Pulmonary artery endothelial cell (primary cell): ENCODE data around the gene MSRB3. TPM values are rescaled to one million over a fixed set of nuclear protein-coding genes. Genes with fewer than 3 reads are reported as not detected.
A peak's percentile ranks its signal among the peaks of the same experiment; 100 is the strongest.

Experiments
- DNase-seq: peaks from one replicate; pipeline ENCODE4 v3.0.0-alpha.2; 2011; ENCODE audit warnings: low read depth, low spot score
- total RNA-seq: library from RNA; depleted of rRNA; stranded (reverse); fragments of >200 nt; gene quantifications from 2 replicates; pipeline ENCODE4 v1.2.3, GENCODE V29; 2014

Gene MSRB3
- total RNA-seq, 1 donor from 2014 or later: 42.1 TPM

- no peak for DNase-seq
These were observed 113.2 kb downstream of the MSRB3 start for GRCh38 chr12:65391711-65392110.

DNA sequence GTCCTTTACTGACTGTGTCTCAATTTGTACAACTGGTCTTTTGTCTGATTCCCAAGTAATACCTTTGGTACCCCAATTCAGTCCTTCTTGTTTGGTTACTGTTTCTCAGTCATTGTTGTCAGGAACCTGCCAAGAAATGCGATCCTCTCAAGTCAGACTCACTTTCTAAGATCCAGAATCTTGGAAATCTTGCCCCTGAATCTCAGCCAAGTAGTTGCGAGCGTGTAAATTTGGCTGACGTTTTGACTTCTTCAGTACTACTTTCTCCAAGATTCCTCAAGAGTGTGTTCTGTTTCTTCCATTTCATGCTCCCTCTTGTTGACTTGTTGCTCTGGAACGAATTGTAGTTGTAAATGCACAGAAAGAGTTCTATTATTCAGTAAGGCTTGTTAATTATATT is 114.0 kb downstream of the MSRB3 start:
- DNase-seq: no peak

- no peak for DNase-seq
These were observed 124.7 kb downstream of the MSRB3 start for GRCh38 chr12:65403188-65403587.

GRCh38 chr12:65407388-65408149 is 129.1 kb downstream of the MSRB3 start:
- no peak for DNase-seq

DNA sequence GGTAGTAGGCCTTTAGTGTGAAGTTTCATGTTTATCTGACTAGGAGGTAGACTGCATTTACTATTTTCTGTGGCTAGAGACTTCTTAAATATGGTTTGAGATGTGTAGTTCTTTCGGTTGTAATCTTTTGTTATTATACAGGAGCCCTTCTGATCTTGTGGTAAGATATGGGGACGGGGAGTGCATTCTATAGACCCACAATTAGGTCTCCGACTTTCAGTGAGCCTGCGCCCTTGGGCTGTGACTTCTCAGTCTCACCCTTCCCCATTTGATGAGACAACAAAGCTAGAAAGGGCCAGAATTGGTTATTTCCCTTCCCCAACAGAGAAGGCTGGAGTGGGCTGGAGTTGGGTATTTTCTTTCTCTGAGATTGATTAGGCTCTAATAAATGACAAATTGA is 130.0 kb downstream of the MSRB3 start:
- DNase-seq: no peak

DNA sequence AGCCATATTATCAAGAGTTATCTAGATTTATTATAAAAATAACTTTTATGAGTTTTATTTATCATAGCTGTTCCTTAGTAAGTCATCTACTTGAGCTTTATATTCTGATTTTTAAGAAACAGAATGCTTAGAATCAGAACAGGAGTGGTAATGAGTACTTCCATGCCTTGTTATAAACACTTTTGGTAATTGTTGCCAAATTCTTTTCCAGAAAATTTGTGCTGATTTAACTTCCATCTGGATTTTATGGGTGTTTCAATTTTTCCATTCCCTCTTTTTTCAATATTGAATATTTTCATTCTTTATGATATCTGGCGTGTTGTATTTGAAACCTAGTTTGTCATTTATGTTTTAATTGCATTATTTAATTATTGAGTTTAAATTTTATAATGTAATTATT is 131.2 kb downstream of the MSRB3 start:
- DNase-seq: no peak

DNA sequence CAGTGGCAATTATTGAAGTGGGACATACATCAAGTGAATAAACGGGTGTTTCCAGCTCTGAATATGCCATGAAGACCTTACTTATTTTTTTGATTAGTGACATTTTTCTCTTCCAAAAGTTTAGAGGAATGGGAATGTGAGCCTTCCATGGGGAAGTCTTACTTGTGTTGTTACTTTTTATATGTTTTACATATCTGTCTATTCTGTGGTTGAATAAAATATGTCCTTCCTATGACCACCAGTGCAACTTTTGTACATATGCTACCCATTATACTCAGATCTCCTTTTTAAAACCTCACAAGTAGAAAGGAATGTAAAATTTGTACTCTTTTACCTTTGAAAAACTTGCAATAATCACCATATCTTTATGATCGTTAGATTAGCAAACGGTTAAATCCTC is 132.7 kb downstream of the MSRB3 start:
- no peak for DNase-seq

DNA sequence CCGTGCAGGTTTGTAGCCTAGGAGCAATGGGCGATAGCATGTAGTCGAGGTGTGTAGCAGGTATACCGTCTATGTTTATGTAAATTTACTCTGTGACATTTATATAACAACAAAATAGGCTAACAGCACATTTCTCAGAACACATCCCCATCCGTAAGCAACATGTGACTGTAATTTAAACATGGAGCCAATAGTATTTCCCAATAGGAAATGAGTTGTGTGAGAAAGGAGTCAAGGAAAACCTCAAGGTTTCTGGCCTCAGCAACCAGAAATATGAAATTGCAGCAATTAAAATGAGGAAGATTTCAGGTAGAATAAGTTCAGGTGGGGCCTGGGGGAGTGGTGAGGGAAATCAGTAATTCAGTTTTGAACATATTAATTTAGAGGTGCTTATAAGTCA is 136.0 kb downstream of the MSRB3 start:
- no peak for DNase-seq

- DNase-seq: no peak
These were observed 137.3 kb downstream of the MSRB3 start for GRCh38 chr12:65415826-65416225.

DNA sequence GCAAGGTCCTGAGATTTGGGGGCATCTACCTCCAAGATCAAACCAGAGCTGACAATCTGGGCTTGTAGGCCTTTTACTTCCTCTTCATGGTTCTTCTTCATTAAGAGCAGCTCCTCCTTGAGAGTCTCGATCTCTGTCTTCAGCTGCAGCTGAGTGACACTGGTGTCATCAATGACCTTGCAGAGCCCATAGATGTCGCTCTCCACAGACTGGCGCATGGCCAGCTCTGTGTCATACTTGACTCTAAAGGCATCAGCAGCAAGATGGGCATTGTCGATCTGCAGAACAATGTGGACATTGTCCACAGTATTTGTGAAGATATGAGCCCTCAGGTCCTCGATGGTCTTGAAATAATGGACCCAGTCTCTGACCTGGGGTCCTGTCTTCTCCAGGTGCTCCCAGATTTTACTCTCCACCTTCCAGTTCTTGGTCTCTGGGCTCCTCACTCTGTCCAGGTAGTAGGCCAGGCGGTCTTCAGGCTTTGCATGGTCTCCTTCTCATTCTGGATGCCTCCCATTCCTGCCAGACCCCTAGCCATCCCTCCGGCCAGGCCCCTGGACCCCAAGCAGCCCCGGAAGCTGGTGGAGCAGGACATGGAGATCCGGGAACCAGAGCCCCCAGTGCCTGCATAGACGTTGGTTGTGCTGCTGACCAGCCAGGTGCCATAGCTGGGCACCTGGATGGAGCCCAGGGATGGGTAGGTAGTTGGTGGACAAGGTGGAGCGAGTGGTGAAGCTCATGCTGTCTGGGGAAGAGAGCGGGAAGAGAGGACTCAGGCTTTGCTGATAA is 141.0 kb downstream of the MSRB3 start:
- no peak for DNase-seq

DNA sequence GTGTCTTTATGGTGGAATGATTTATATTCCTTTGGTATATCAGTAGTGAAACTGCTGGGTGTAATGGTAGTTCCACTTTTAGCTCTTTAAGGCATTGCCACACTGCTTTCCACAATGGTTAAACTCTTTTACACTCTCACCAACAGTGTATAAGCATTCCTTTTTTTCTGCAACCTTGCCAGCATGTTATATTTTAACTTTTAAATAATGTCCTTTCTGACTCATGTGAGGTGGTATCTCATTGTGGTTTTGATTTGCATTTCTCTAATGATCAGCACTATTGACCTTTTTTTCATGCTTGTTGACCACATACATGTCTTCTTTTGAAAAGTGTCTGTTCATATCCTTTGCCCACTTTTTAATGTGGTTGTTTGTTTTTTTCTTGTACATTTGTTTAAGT is 142.5 kb downstream of the MSRB3 start:
- no peak for DNase-seq

DNA sequence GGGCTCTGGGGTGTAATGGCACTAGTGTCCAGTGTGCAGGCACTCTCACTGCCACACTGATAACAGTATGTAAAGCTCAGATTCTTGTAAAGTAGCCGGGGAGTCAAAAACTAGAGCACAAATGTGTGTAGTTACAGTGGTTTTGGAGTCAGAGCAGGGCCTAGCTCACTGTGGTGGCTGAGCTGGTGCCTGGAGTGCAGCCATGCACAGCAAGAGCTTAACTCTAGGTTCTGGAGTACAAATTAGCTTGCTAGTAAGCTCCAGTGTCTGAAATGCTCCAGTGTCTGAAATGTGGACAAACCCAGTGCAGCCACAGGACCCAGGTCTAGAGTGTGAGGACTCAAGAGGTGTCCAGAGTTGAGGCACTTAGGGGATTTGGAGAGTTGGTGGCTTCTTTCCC is 149.2 kb downstream of the MSRB3 start:
- no peak for DNase-seq

DNA sequence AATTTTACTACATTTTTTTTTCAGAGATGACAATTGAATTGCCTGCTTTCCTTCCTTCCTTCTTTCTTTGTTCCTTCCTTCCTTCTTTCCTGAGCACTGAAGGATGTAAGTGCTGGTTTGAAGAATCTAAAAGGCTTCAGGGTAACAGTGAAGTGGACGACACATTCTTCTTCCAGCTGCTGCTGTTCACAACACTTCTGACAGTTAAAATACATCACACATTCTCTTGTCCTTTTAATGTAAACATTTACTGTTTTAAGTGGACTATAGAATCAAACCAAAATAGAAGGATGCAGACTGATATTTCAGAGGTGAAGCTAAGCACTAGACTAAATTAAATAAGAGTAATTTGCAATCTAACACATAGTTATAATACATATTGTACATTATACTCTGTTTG is 151.5 kb downstream of the MSRB3 start:
- DNase-seq: no peak

- DNase-seq: peak; percentile 60
These were observed 152.3 kb downstream of the MSRB3 start for GRCh38 chr12:65430571-65431306.

DNA sequence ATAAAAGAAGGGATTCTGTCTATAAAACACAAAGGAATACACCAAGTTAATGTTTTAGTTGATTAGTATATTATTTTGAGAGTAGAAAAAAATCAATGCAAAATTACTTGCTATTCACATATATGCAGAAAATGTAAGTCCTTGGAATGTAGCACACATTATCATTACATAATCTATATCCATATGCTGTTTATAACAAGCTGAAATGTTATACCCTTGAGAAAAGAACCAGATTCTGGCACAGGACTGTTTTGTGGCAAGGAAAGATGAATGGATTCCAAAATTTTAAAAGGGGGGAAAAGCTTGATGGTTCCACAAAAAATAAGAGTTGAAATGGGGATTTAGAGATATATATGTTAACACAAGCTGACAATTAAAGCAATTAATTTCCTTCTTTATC is 153.6 kb downstream of the MSRB3 start:
- no peak for DNase-seq

- DNase-seq: no peak
These were observed 154.2 kb downstream of the MSRB3 start for GRCh38 chr12:65432651-65433050.

DNA sequence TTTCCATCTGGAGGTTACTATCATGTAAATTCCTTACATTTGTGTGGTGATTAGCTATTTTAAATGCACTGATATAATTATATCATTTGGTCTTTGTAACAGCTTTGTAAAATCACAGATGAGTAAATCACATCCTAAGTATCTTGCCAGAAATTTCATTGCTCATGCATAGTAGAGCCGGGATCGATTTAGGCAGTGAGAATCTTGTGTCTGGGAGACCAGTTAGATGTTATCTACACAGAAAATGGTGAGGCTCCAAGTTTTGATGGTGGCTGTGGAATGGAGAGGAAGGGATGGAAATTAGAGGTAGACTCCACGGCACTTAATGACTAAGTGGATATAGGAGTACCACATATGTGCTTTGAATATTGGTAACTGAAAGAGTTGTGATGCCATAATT is 156.3 kb downstream of the MSRB3 start:
- no peak for DNase-seq

DNA sequence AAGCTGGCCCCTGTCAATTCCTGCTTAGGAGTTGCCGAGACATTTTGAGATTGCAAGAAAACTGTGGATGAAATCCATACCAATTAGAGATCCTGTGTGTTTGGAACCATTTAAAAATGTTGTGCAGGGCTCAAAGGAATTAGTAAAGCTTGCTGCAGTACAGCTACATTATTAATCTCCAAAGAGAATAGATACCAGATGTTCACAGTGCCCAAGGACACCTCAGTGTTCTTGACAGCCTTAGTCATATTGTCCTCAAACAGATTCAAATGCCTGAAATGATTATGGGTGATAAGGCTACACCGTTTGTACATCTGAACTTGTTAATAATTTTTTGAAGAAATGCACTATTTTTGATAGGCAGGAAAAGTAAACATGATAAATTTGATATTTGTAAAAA is 164.6 kb downstream of the MSRB3 start:
- no peak for DNase-seq

DNA sequence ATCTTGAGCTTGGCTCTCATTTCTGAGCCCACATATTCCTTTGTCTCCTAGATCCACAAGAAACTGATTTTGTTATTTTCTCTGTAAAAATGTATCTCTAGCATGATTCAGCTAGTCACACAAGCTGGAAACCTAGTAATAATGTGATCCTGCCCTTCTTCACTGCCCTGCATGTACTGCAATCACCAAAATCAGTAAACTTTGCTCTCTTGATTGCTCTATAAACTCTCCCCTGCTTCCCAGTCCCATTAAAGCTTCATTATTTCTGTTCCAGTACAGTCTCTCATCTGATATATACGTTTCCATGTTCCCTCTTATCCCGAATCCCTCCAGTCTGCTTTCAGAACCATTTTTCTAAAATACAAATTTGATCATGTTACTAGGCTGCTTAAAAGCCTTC is 166.5 kb downstream of the MSRB3 start:
- no peak for DNase-seq

GRCh38 chr12:65446901-65447300 is 168.4 kb downstream of the MSRB3 start:
- no peak for DNase-seq

DNA sequence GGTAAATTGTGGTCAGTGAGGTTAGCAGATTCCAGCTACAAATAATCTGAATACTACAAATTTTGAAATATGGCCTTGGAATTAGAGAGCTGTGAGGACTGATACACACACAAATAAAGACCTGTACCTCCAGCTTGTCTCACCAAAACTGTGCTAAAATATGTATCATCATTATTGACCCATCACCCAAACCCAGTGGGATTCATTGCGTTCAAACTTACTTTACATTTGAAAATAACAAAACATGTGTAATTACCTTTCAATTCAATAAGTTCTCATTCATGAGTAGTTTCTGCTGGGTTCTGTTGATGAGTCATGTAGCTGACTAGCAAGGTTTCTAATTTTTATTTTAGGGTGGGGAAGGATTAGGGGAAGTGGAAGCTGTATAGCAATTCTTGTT is 170.9 kb downstream of the MSRB3 start:
- DNase-seq: no peak

DNA sequence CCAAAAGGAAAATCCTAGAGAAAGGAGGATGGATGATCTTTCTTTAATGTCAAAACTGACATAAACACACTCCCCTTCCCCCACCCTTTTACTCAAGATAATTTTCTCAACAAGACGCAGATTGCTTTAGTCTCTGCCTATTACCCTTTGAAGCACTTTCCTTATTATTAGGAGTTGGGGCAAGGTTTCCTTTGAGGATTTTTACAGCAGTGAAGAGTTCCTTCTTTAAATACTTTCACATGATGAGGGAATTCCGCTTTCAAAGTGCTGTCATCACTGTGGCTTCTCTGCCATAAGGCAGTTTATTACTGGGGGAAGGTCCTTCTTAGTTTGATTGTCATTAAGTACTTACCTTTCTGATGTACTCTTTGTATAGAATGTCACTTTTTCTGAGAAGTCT is 172.1 kb downstream of the MSRB3 start:
- DNase-seq: no peak
